Endothelial cell of umbilical vein (primary cell): ENCODE data around the gene GAS7. TPM values are rescaled to one million over a fixed set of nuclear protein-coding genes. Genes with fewer than 3 reads are reported as not detected.

Experiments used
- BruUV-seq: library from RNA; stranded (reverse); fragments of 400-500 nt; replicated peaks from 2 replicates; lab custom pipeline; 2021; lab: Mats Ljungman, UMichigan
- CTCF ChIA-PET: fragments of 300-600, 350-600 bp; sonication (Branson Sonifier 250); formaldehyde crosslinking; loops from one replicate; lab custom pipeline; 2021; ENCODE audit warnings: antibody characterized with exemption, inconsistent platforms; lab: Charles Lee
- POLR2A ChIA-PET: fragments of 300-600, 350-600 bp; sonication (Branson Sonifier 250); formaldehyde crosslinking; loops from one replicate; lab custom pipeline; 2021; ENCODE audit warnings: antibody characterized with exemption, inconsistent platforms; lab: Charles Lee
- DNase-seq: peaks from one replicate; pipeline ENCODE4 v3.0.0-alpha.2; 2011; ENCODE audit warnings: low read depth, low spot score
- FAIRE-seq: peaks from 2 replicates; lab custom pipeline; 2011; peaks lifted over from hg19 to GRCh38; lab: Jason Lieb, UNC
- H2AFZ ChIP-seq: 2 replicates; pipeline ENCODE4 v1.6.0; 2012; ENCODE audit warnings: low read depth, low read length, control low read depth, inconsistent platforms
- H3K27ac ChIP-seq: 2 replicates; pipeline ENCODE4 v1.5.1; 2011; ENCODE audit warnings: low read depth, mild to moderate bottlenecking, control low read depth, low read length, moderate library complexity; ENCODE audit not compliant: insufficient read depth
- H3K27me3 ChIP-seq, 2 experiments: 2 replicates each; pipeline versions ENCODE4 v1.6.0 to v1.6.1; 2011; ENCODE audit warnings: low read length in 2 of 2, mixed read lengths in 1 of 2; ENCODE audit not compliant: control insufficient read depth in 2 of 2, insufficient read depth in 2 of 2
- H3K36me3 ChIP-seq, 2 experiments: 2 replicates in 1 of 2; 3 replicates in 1 of 2; pipeline ENCODE4 v1.5.1; 2011; ENCODE audit warnings: low read length in 2 of 2, mild to moderate bottlenecking in 1 of 2, moderate library complexity in 1 of 2; ENCODE audit not compliant: control insufficient read depth in 2 of 2, insufficient read depth in 2 of 2; ENCODE audit errors: extremely low read depth in 1 of 2
- H3K4me1 ChIP-seq: 3 replicates; pipeline ENCODE4 v1.5.1; 2011; ENCODE audit warnings: mild to moderate bottlenecking, low read length; ENCODE audit not compliant: control insufficient read depth, insufficient read depth; ENCODE audit errors: extremely low read depth
- H3K4me2 ChIP-seq: 2 replicates; pipeline ENCODE4 v1.6.1; 2011; ENCODE audit warnings: low read length, control low read depth, mixed read lengths; ENCODE audit not compliant: insufficient read depth
- H3K4me3 ChIP-seq, 3 experiments: fragments of 200-600 bp in 1 of 3; sonication (generic), shearing (Covaris generic) in 1 of 3; replicated peaks in 1 of 3; 2 replicates each; pipeline ENCODE4 v1.5.1; 2011 to 2016; ENCODE audit warnings: control low read depth in 3 of 3, low read length in 3 of 3, mild to moderate bottlenecking in 2 of 3, inconsistent platforms in 1 of 3, low read depth in 1 of 3, moderate library complexity in 1 of 3; ENCODE audit not compliant: insufficient read depth in 1 of 3
- H3K79me2 ChIP-seq: 2 replicates; pipeline ENCODE4 v1.6.0; 2012; ENCODE audit warnings: low read length, inconsistent platforms; ENCODE audit not compliant: control insufficient read depth, insufficient read depth
- H3K9ac ChIP-seq: replicated peaks from 2 replicates; pipeline ENCODE3; 2011; ENCODE audit warnings: low read length, control low read depth; ENCODE audit not compliant: insufficient read depth; ENCODE audit errors: extremely low read depth
- H3K9me1 ChIP-seq: replicated peaks from 3 replicates; pipeline ENCODE4 v1.6.0; 2011; ENCODE audit warnings: mild to moderate bottlenecking, low read length; ENCODE audit not compliant: control insufficient read depth, insufficient read depth; ENCODE audit errors: extremely low read depth
- H3K9me3 ChIP-seq: replicated peaks from 2 replicates; pipeline ENCODE4 v1.5.1; 2012; ENCODE audit warnings: low read length, inconsistent platforms; ENCODE audit not compliant: control insufficient read depth, insufficient read depth
- H4K20me1 ChIP-seq: replicated peaks from 2 replicates; pipeline ENCODE3; 2011; ENCODE audit warnings: mild to moderate bottlenecking, low read length; ENCODE audit not compliant: control insufficient read depth, insufficient read depth; ENCODE audit errors: extremely low read depth
- EZH2 ChIP-seq: IDR thresholded peaks from 2 replicates; pipeline ENCODE4 v1.6.1; 2012; ENCODE audit warnings: borderline replicate concordance, low read depth, mild to moderate bottlenecking, moderate library complexity, low read length, inconsistent platforms; ENCODE audit not compliant: severe bottlenecking
- FOS ChIP-seq: IDR thresholded peaks from 2 replicates; pipeline ENCODE4 v1.6.1; 2011; ENCODE audit warnings: mild to moderate bottlenecking, low read length, moderate library complexity, borderline replicate concordance; ENCODE audit not compliant: insufficient read depth
- GATA2 ChIP-seq: IDR thresholded peaks from 2 replicates; pipeline ENCODE4 v1.7.0; 2011; ENCODE audit warnings: low read depth, mild to moderate bottlenecking, moderate library complexity, mixed read lengths, low read length; ENCODE audit not compliant: insufficient read length, insufficient read depth
- JUN ChIP-seq: IDR thresholded peaks from 2 replicates; pipeline ENCODE4 v1.6.1; 2011; ENCODE audit warnings: borderline replicate concordance, low read depth; ENCODE audit not compliant: insufficient read length, insufficient read depth
- MYC ChIP-seq: IDR thresholded peaks from one replicate; pipeline ENCODE4 v1.6.1; 2011; ENCODE audit warnings: mild to moderate bottlenecking, low read depth, low read length
- POLR2A ChIP-seq: IDR thresholded peaks from 2 replicates; pipeline ENCODE4 v1.6.1; 2012; ENCODE audit warnings: low read depth, mild to moderate bottlenecking, control low read depth, low read length
- POLR2AphosphoS5 ChIP-seq: IDR thresholded peaks from 2 replicates; pipeline ENCODE4 v1.6.1; 2012; ENCODE audit warnings: low read depth, mild to moderate bottlenecking, control low read depth, low read length, moderate library complexity; ENCODE audit not compliant: insufficient read depth
- dilution Hi-C: fragments of 300-500 bp; cut with MboI; formaldehyde crosslinking; loops from one replicate; pipeline ENCODE4 v1.15.0; 2019; ENCODE audit warnings: low sequenced_read_pairs; ENCODE audit not compliant: extremely low pct_ligation_motif_present
- intact Hi-C: fragments of 100-400 bp; cut with micrococcal nuclease; formaldehyde crosslinking; loops from one replicate; pipeline ENCODE4 v1.10.0; 2022
- polyA plus RNA-seq, 4 experiments: library from polyadenylated mRNA; depleted of rRNA in 3 of 4; stranded (reverse) in 3 of 4; unstranded in 1 of 4; fragments of >200 nt; gene quantifications; 2 replicates each; pipeline versions ENCODE4 v1.2.1 to v1.2.3, GENCODE V29; 2011 to 2012; ENCODE audit warnings: missing spikeins in 1 of 4
- total RNA-seq: library from RNA; stranded (reverse); gene quantifications from 2 replicates; pipeline ENCODE4 v1.2.3, GENCODE V29; 2021
- TF ChIP-seq, protein P1 (sequence below): IDR thresholded peaks from 2 replicates; pipeline ENCODE4 v1.6.1; 2011; ENCODE audit not compliant: insufficient read depth, insufficient read length
- TF ChIP-seq, protein P2 (sequence below), 2 donors: IDR thresholded peaks; 1 replicate in 1 of 2; 2 replicates in 1 of 2; pipeline ENCODE4 v1.5.1; 2011; ENCODE audit warnings: low read length in 2 of 2, mild to moderate bottlenecking in 2 of 2, moderate library complexity in 2 of 2, control low read depth in 1 of 2, inconsistent platforms in 1 of 2, low read depth in 1 of 2; ENCODE audit not compliant: insufficient read depth in 1 of 2; ENCODE audit errors: extremely low read depth in 1 of 2

The GAS7 gene
- total and polyA plus RNA-seq, 2 donors (not counting 3 experiments of a cell fraction or from before 2014, with no cell fraction given): not detected

DNA sequence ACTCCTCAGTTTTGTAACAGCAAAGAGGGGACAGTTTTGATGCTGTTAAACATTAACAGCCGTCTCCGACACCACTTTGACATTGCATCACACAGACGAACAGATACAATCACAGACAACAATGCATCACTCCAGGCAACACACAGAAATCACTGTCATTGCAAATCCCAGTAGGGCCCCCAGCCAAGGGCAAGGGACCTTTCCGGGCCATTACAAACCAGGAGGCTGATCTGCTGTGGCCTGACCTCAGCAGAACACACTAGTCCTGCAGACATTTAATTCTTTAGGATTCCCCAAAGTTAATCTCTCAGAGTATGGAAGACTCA lies 157.2 kb downstream of the GAS7 start:
- FAIRE-seq (no peak), DNase-seq (no peak)
- CTCF ChIA-PET: no interaction called here
- TF ChIP-seq JUN (no peak), GATA2 (no peak), FOS (no peak), EZH2 (no peak), POLR2AphosphoS5 (no peak), MYC (no peak), POLR2A (no peak)
- TF ChIP-seq, protein P1, sequence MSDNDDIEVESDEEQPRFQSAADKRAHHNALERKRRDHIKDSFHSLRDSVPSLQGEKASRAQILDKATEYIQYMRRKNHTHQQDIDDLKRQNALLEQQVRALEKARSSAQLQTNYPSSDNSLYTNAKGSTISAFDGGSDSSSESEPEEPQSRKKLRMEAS: no peak
- TF ChIP-seq, protein P2, sequence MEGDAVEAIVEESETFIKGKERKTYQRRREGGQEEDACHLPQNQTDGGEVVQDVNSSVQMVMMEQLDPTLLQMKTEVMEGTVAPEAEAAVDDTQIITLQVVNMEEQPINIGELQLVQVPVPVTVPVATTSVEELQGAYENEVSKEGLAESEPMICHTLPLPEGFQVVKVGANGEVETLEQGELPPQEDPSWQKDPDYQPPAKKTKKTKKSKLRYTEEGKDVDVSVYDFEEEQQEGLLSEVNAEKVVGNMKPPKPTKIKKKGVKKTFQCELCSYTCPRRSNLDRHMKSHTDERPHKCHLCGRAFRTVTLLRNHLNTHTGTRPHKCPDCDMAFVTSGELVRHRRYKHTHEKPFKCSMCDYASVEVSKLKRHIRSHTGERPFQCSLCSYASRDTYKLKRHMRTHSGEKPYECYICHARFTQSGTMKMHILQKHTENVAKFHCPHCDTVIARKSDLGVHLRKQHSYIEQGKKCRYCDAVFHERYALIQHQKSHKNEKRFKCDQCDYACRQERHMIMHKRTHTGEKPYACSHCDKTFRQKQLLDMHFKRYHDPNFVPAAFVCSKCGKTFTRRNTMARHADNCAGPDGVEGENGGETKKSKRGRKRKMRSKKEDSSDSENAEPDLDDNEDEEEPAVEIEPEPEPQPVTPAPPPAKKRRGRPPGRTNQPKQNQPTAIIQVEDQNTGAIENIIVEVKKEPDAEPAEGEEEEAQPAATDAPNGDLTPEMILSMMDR (IDR thresholded peaks at IDR 0.05; ENCODE audit: extremely low read depth in 1 of 2, insufficient read depth in 1 of 2, low read depth in 1 of 2, low read length in 2 of 2): no peak
- Histone ChIP-seq H4K20me1 (no peaks in the 10 kb centered on the region), H3K4me3 (no peak overlapping the region), H3K4me2 (no peak overlapping the region), H3K27me3 (no peaks in the 10 kb centered on the region), H2AFZ (no peak overlapping the region), H3K79me2 (no peaks in the 10 kb centered on the region), H3K4me1 (no peaks in the 10 kb centered on the region), H3K9ac (no peak overlapping the region), H3K9me1 (no peaks in the 10 kb centered on the region), H3K9me3 (peaks cover 11% of the 10 kb centered on the region), H3K27ac (no peak overlapping the region), H3K36me3 (no peaks in the 10 kb centered on the region)
- POLR2A ChIA-PET: no interaction called here
- BruUV-seq: no TSS peak
- dilution Hi-C loops (no loop called here), intact Hi-C loops (no loop called here)
